ENCODE results near the gene UGT2B11. TPM values are rescaled to one million over a fixed set of nuclear protein-coding genes. Genes with fewer than 3 reads are reported as not detected.
"Not testable (repeated sequence)": the region's sequence is repeated elsewhere in the genome, so short reads cannot be mapped to it uniquely, and the experiment has no call there.

UGT2B11 gene
- total RNA-seq, 3 donors from 2014 or later: not detected

DNA sequence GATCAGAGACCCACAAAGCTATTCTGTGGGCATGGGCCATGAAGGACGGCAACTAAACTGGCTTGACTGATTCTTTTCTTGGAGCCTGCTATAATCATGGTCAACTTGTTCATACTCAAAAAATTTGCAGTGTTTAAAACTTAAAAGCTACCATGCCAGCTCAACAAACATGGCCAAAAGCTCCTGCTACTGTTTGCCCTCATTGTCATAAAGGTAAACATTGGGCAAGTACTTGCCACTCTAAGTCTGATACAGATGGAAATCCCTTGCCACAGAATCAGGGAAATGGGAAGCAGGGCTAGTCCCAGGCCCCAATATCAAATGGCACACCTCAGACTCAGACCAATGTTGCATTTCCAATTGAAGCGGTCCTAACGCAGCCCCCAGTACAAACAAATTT lies 20.4 kb downstream of the UGT2B11 start:
- no peak overlapping the region for H3K4me3 Mint-ChIP-seq
- H3K4me1 Mint-ChIP-seq (ENCODE audit: low read depth): no peaks in the 10 kb centered on the region
- H3K9me3 Mint-ChIP-seq: no peaks in the 10 kb centered on the region
- H3K27me3 Mint-ChIP-seq (ENCODE audit: low read depth): no peaks in the 10 kb centered on the region
- DNase-seq: no peak
- ATAC-seq: no peak
- H3K36me3 Mint-ChIP-seq (ENCODE audit: insufficient read depth): no peaks in the 10 kb centered on the region

DNA sequence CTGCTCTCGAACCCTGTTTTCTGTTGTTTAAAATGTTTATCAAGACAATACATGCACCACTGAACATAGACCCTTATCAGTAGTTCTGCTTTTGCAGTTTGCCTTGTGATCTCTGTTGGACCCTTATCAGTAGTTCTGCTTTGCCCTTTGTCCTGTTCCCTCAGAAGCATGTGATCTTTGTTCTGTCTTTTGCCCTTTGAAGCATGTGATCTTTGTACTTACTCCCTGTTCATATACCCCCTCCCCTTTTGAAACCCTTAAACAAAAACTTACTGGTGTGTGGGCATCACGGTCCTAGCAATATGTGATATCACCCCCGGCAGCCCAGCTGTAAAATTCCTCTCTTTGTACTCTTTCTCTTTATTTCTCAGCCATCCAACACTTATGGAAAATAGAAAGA lies 22.6 kb downstream of the UGT2B11 start:
- not testable (repeated sequence) for DNase-seq; H3K4me3 Mint-ChIP-seq; H3K9me3 Mint-ChIP-seq; H3K4me1 Mint-ChIP-seq (ENCODE audit: low read depth); H3K36me3 Mint-ChIP-seq (ENCODE audit: insufficient read depth); H3K27me3 Mint-ChIP-seq (ENCODE audit: low read depth); ATAC-seq

DNA sequence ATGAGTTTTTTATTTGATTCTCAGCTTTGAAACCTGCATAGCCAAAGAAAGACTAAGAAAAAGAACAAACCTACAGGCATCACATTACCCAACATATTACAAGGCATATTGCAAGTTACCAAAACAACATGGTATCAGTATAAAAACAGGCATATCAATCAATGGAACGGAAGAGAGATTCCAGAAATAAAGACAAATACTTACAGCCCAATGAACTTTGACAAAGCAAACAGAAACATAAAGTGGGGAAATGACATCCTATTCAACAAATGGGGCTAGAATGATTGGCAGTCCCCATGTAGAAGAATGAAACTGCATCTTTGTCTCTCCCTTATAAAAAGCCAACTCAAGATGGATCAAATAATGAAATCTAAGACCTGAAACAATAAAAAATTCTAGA lies 23.9 kb downstream of the UGT2B11 start:
- H3K4me3 Mint-ChIP-seq; H3K36me3 Mint-ChIP-seq (ENCODE audit: insufficient read depth); H3K4me1 Mint-ChIP-seq (ENCODE audit: low read depth); H3K9me3 Mint-ChIP-seq; ATAC-seq; H3K27me3 Mint-ChIP-seq (ENCODE audit: low read depth); DNase-seq: not testable (repeated sequence)

DNA sequence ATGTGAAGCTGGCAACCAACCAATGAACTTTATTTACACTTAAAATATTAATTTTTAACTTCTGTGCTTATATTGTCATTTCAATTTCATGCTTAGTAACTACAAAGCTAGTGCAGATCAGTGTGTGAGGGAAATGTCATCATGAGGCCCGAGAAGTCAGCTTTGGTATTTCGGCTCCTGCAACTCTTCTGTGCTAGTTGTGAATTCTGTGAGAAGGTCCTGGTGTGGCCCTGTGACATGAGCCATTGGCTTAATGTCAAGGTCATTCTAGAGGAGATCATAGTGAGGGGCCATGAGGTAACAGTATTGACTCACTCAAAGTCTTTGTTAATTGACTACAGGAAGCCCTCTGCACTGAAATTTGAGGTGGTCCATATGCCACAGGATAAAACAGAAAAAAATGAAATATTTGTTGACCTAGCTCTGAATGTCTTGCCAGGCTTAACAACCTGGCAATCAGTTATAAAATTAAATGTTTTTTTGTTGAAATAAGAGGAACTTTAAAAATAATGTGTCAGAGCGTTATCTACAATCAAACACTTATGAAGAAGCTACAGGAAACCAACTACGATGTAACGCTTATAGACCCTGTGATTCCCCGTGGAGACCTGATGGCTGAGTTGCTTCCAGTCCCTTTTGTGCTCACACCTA lies 32.9 kb downstream of the UGT2B11 start:
- DNase-seq; H3K36me3 Mint-ChIP-seq (ENCODE audit: insufficient read depth); H3K4me3 Mint-ChIP-seq; ATAC-seq; H3K4me1 Mint-ChIP-seq (ENCODE audit: low read depth); H3K9me3 Mint-ChIP-seq; H3K27me3 Mint-ChIP-seq (ENCODE audit: low read depth): not testable (repeated sequence)

DNA sequence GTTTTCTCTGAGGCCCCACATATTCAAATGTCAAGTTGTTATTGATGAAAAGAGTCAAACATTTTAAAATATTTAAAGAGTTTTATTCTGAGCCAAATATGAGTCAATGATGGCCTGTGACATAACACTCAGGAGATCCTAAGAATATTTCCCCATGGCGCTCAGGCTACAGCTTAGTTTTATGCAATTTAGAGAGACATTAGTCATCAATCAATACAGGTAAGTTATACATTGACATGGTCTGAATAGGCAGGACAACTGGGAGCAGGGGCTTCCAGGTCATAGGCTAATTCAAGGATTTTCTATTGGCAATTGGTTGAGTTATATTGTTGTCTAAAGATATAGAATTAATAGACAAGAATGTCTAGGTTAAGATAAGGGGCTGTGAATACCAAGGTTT lies 34.7 kb downstream of the UGT2B11 start:
- not testable (repeated sequence) for H3K9me3 Mint-ChIP-seq; H3K27me3 Mint-ChIP-seq (ENCODE audit: low read depth); H3K4me3 Mint-ChIP-seq; H3K4me1 Mint-ChIP-seq (ENCODE audit: low read depth); H3K36me3 Mint-ChIP-seq (ENCODE audit: insufficient read depth); ATAC-seq; DNase-seq

DNA sequence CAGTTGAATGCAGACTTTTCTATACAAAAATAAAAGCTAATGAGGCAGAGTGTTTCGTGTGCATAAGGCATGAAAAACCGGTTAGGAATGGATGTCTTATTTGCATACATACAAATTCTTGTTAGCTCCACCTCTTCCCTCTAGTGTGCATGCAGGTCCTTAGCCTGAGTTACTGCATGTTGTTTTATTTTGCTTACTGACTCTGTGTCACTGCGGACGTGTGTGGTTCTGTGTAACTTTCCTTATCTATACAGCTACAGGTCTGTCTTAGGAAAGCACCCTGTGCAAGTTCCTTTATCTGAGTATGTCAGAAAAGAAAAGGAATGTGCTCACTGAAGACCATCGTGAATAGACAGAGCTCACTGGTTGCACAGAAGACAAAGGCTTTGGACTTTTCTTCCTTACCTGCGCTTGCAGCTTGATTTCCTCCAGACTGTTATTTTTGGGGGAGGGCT lies 35.8 kb downstream of the UGT2B11 start:
- not testable (repeated sequence) for ATAC-seq, H3K4me3 Mint-ChIP-seq

DNA sequence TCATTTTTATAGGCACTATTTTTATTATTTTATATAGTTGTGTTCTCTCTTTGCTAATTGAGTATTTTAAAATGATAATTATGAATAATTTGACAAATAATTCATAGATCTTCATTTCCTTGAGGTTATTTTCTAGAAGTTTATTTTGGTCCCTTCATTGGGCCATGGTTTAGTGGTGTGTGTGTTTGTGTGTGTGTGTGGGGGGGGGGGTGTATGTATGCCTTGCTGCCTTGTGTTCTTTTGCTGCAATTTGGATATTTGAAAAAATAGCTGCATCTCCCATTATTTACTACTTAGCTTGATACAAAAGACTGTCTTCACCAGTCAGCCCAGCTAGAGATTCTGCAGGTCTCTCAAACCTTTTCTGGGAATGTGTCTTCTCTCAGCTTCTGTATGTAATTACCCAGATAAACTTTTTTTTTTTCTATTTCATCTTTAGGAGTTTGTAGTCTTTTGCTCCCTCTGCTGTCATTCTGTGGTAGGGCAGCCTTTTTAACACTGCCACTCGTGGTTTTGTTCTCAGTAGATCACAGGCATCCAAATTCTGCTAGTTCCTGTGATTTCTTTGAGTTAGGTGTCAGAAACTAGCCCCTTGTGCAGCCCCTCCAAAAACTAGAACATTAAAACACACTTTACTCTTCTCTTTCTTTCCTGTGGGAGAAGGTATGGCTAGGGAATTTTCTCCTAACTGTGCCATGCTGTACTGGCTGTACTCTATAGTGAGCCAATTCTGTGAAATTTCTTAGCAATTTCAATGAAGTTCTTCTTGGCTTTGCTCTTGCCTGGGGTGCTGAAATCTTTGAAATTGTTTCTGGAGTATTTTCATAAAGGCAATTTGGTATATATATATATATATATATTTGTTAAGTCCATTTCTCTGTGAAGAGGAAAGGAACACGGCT lies 44.1 kb downstream of the UGT2B11 start:
- not testable (repeated sequence) for H3K4me1 Mint-ChIP-seq (ENCODE audit: low read depth); H3K9me3 Mint-ChIP-seq; H3K36me3 Mint-ChIP-seq (ENCODE audit: insufficient read depth); H3K4me3 Mint-ChIP-seq; DNase-seq; H3K27me3 Mint-ChIP-seq (ENCODE audit: low read depth); ATAC-seq

More for the DNA sequence above, 35.8 kb downstream of the UGT2B11 start:
- H3K4me1 Mint-ChIP-seq (ENCODE audit: low read depth); DNase-seq; H3K9me3 Mint-ChIP-seq; H3K36me3 Mint-ChIP-seq (ENCODE audit: insufficient read depth); H3K27me3 Mint-ChIP-seq (ENCODE audit: low read depth): not testable (repeated sequence)

DNA sequence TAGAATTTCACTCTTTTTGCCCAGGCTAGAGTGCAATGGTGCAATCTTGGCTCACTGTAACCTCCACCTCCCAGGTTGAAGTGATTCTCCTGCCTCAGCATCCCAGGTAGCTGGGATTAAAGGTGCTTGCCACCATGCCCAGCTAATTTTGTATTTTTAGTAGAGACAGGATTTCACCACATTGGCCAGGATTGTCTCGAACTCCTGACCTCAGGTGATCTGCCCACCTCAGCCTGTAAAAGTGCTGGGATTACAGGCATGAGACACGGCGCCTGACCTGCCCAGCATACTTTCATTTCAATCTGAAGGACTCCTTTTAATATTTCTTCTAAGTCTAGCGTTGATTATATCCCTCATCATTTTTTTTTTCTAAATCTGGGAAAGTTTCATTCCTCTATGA lies 45.4 kb downstream of the UGT2B11 start:
- not testable (repeated sequence) for H3K4me1 Mint-ChIP-seq (ENCODE audit: low read depth); ATAC-seq; H3K9me3 Mint-ChIP-seq; H3K36me3 Mint-ChIP-seq (ENCODE audit: insufficient read depth); H3K4me3 Mint-ChIP-seq; DNase-seq; H3K27me3 Mint-ChIP-seq (ENCODE audit: low read depth)

DNA sequence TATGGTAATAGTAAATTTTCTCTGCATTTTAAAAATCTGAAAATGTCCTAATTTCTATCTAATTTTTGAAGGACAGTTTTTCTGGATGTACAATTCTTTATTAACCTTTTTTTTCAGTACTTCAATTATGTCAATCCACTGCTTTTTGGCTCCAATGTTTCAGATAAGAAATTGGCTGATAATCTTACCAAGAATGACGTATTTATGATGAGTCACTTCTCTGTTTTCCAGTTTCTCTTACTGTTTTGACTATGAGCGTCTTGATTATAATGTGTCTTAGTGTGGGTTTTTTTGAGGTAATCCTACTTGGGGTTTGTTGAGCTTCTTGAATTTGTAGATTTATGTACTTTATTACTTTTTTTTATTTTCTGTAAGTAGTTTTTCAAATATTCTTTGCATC lies 47.2 kb downstream of the UGT2B11 start:
- ATAC-seq (no peak), DNase-seq (no peak)
- Mint-ChIP-seq H3K27me3 (ENCODE audit: low read depth) (no peaks in the 10 kb centered on the region), H3K9me3 (no peaks in the 10 kb centered on the region), H3K36me3 (ENCODE audit: insufficient read depth) (no peaks in the 10 kb centered on the region), H3K4me3 (no peak overlapping the region), H3K4me1 (ENCODE audit: low read depth) (no peaks in the 10 kb centered on the region)

DNA sequence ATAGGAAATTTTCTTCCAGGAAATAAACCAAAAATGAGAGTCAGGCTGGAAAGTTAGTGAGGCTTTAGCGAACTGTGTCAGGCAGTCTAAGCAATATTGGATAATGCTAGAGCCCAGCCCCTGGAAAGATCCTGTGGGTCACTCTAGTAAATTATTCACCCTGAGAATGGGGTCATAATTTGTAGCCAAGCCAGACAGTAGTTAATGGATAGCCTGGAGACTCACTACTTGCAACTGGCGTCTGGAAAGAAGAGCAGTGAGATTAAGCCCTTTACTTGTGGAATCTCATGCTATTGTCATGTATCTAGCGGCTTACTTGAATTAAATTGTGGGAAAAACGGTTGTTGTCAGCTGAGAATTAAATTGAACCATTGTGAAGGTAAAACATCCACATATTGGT lies 48.2 kb downstream of the UGT2B11 start:
- DNase-seq; H3K9me3 Mint-ChIP-seq; ATAC-seq; H3K36me3 Mint-ChIP-seq (ENCODE audit: insufficient read depth); H3K27me3 Mint-ChIP-seq (ENCODE audit: low read depth); H3K4me3 Mint-ChIP-seq; H3K4me1 Mint-ChIP-seq (ENCODE audit: low read depth): not testable (repeated sequence)

DNA sequence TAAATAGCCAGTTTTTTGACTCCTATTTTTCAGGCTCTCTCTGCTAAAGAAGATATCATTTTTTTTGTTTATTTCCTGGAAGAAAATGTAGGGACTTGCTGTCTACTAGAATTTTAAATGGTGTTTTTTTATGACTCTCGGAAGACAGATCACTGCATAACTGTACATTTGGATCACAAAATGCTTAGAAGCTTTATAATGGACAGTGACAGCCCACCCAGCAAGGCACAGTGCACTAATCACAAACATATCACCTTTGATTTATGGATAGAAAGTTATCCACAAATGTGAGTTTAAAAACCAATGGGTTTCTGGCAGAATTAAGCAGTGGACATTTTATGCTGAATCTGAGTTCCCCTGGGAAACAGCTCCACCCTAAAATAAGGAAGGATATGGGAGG lies 48.8 kb downstream of the UGT2B11 start:
- not testable (repeated sequence) for H3K4me3 Mint-ChIP-seq; H3K9me3 Mint-ChIP-seq; H3K27me3 Mint-ChIP-seq (ENCODE audit: low read depth); DNase-seq; H3K36me3 Mint-ChIP-seq (ENCODE audit: insufficient read depth); ATAC-seq; H3K4me1 Mint-ChIP-seq (ENCODE audit: low read depth)

DNA sequence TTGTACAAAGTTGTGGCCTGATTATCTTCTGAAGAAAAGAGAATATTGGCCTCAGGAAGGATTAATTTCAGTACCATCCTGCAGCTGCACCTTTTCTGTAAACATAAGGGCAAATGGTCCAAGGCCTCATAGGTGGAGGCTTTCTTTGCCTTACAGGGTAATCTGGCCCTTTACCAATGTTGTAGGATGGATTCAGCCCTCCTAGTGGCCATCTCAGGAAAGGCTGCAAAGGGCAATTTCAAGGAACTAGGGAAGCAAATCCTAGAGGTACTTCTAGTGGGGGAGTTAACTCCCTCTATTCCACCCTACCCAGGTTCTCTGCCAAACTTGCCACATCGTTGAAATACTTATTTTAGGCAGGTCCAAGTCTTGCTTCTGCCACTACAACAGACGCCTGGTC lies 57.6 kb downstream of the UGT2B11 start:
- Mint-ChIP-seq H3K36me3 (ENCODE audit: insufficient read depth) (no peaks in the 10 kb centered on the region), H3K4me1 (ENCODE audit: low read depth) (no peaks in the 10 kb centered on the region), H3K9me3 (no peaks in the 10 kb centered on the region), H3K4me3 (no peak overlapping the region), H3K27me3 (ENCODE audit: low read depth) (no peaks in the 10 kb centered on the region)
- DNase-seq: no peak
- ATAC-seq: no peak

DNA sequence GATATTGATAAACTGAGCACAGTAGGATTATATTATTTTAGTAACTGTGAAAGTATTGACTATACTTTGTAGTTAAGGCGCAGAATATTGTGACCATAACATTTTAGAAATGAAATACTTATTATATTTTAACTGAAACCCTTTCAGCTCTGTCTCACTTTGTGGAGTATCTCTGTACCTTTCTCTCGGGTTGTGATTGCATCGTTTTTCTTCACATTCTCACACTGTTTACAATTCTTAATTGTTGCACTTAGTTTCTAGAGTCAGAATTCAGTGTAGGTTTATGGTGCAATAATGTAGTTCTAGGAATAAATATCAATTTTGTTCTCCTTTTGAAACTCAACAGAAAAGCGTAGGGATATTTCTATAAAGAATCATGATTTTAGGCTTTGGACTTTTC lies 60.5 kb downstream of the UGT2B11 start:
- Mint-ChIP-seq H3K9me3 (no peaks in the 10 kb centered on the region), H3K27me3 (ENCODE audit: low read depth) (no peaks in the 10 kb centered on the region), H3K4me3 (no peak overlapping the region), H3K36me3 (ENCODE audit: insufficient read depth) (no peaks in the 10 kb centered on the region), H3K4me1 (ENCODE audit: low read depth) (no peaks in the 10 kb centered on the region)
- DNase-seq: no peak
- ATAC-seq: no peak
